AG09309 (cell line): ENCODE data around the gene TMEM89.

Source experiments
- DNase-seq: peaks from one replicate; pipeline ENCODE4 v3.0.0-alpha.2; 2010; ENCODE audit warnings: low read depth
- H3K4me3 ChIP-seq: 2 replicates; pipeline ENCODE4 v1.5.1; 2011; ENCODE audit warnings: mild to moderate bottlenecking, low read depth, low read length, moderate library complexity; ENCODE audit not compliant: control insufficient read depth
- TF ChIP-seq, protein P1 (sequence below): IDR thresholded peaks from 2 replicates; pipeline ENCODE4 v1.5.1; 2011; ENCODE audit warnings: mild to moderate bottlenecking, low read depth, low read length, inconsistent platforms; ENCODE audit not compliant: insufficient read depth, control insufficient read depth; ENCODE audit errors: missing control alignments

TMEM89 gene, protein sequence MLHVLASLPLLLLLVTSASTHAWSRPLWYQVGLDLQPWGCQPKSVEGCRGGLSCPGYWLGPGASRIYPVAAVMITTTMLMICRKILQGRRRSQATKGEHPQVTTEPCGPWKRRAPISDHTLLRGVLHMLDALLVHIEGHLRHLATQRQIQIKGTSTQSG

DNA sequence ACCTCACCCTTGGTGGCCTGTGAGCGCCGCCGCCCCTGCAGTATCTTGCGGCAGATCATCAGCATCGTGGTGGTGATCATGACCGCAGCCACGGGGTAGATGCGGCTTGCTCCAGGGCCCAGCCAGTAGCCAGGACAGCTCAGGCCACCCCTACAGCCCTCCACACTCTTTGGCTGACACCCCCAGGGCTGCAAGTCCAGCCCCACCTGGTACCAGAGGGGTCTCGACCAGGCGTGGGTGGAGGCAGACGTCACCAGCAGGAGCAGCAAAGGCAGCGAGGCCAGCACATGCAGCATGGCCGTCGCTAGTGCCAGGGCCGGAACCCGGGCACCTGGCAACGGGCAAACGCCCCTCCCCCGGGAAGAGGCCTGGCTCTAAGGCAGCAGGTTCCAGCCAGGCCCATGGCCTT lies at the start of gene TMEM89:
TSS of gene TMEM89 (minus strand) at position 309 of the 409 bp plus-strand sequence. CDS start at position 296, 13 bp downstream.
- TF ChIP-seq, protein P1, sequence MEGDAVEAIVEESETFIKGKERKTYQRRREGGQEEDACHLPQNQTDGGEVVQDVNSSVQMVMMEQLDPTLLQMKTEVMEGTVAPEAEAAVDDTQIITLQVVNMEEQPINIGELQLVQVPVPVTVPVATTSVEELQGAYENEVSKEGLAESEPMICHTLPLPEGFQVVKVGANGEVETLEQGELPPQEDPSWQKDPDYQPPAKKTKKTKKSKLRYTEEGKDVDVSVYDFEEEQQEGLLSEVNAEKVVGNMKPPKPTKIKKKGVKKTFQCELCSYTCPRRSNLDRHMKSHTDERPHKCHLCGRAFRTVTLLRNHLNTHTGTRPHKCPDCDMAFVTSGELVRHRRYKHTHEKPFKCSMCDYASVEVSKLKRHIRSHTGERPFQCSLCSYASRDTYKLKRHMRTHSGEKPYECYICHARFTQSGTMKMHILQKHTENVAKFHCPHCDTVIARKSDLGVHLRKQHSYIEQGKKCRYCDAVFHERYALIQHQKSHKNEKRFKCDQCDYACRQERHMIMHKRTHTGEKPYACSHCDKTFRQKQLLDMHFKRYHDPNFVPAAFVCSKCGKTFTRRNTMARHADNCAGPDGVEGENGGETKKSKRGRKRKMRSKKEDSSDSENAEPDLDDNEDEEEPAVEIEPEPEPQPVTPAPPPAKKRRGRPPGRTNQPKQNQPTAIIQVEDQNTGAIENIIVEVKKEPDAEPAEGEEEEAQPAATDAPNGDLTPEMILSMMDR = no peak
- no peak for DNase-seq
- H3K4me3 ChIP-seq = no peak within 1 kb of the TSS

DNA sequence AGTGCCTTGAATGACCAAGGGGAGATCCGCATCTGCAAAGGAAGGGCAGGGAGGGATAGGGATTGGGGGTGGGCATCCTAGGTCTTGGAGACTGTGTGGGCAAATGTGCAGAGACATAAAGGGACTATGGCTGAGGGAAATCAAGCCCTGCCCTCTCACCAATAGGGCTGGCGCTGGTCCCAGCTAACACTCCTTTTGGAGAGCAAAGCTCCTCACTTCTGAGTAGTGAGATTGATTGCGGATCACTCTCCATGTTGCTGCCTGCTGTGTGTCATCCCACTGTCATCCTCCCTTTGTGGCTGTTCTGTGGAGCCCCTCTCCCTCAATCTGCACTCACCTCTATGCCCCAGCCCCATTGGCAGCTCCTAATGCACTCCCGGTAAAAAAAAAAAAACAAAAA lies 43.4 kb upstream of the TMEM89 start:
- H3K4me3 ChIP-seq = no peak overlapping the region
- TF ChIP-seq, protein P1 = no peak
- no peak for DNase-seq

DNA sequence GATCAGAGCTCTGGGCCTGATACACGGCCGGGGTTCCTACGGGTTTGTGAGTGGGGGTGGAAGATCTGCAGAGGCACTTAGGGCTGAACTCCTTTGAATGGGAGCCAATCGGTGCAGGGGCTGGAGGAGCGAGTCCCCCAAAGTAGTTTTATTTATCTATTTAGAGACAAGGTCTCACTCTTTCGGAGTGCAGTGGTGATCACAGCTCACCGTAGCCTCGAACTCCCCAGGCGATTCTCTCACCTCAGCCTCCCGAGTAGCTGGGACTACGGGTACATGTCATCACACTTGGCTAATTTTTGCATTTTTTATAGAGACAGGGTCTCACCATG lies 42.7 kb upstream of the TMEM89 start:
- no peak for DNase-seq
- TF ChIP-seq, protein P1 = no peak
- H3K4me3 ChIP-seq = no peak overlapping the region; the same call in 1 of the 2 replicates

DNA sequence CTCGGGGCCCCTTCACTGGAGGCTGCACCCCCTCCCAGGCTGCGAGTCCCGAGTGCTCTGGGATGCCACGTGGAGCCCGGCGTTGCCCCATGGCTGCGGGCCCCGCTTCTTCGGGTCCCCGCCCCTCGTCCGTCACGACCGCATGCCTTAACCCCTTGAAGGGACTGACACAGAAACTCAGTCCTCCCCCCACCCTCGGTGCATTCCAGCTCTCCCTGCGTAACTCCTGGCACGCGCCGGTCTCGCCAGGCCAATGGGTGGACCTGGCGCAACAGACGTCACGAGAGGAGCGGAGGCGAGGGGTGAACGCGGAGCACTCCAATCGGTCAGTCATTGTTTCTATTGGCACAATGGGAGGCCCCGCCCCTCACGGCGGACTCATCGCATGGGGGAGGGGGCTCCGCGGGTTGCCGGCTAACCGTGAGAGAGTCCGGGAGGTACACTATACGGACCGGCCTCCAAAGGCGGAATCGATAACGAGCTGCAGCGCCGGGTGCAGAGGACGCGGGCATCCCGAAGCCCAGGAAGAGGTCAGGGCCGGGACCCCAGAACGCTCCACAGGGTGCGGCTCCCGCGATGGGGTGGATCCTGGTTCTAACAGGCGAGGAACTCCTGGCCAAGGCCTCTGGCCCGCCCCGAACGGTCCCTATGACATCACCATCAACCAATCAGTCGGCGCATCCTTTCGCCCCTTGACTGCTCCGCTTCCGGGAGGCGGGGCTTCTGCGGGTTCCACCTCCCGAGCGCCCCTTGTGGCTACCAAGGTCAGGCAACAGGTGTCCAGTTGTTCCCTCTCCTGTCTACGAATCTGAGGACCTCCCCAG lies 42.1 kb upstream of the TMEM89 start:
- TF ChIP-seq, protein P1 = peak; percentile 79
- H3K4me3 ChIP-seq = peak overlapping the region; percentile 52
- DNase-seq = peak; percentile 97

DNA sequence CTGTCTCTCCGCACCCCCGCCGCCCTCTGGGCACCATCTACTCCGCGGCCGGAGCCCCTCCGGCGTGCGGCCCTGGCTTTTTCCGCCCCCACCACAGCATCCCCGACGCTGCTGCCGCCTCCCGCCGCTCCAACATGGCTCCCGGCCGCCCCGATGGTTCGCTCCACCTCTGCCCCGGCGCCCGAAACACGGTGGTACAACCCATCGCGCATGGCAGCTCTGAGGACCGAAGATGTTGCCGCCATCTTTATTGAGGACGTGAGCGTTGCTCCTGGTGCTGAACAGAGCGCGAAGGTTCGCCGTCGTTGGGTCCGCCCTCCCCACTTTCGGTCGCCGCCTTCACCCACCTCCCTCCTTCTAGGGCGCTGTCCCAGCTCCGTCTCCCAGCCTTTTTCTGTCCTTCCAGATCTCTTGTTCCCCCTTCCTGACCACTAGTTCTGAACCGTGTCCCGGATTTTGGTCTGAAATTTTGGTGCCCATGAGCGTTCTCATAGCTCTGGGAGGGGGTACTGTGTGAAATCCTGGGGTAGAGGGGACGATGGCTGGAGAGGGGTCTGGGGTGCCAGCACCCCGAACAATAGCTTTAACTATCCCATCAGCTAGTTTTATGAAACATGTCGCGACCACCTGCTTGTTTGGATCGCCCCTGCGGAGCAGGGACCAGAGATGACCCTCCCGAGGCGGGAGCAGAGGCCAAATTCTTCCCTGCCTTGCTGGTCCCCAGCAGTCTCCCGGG lies 41.4 kb upstream of the TMEM89 start, which contains the start of gene CELSR3:
TSS of gene CELSR3 (minus strand) at position 134 of the 736 bp plus-strand sequence. CDS start 252 bp downstream, outside the sequence.
- peak; percentile 76 for DNase-seq
- TF ChIP-seq, protein P1 = no peak
- peak within 1 kb of the TSS; percentile 52 for H3K4me3 ChIP-seq

DNA sequence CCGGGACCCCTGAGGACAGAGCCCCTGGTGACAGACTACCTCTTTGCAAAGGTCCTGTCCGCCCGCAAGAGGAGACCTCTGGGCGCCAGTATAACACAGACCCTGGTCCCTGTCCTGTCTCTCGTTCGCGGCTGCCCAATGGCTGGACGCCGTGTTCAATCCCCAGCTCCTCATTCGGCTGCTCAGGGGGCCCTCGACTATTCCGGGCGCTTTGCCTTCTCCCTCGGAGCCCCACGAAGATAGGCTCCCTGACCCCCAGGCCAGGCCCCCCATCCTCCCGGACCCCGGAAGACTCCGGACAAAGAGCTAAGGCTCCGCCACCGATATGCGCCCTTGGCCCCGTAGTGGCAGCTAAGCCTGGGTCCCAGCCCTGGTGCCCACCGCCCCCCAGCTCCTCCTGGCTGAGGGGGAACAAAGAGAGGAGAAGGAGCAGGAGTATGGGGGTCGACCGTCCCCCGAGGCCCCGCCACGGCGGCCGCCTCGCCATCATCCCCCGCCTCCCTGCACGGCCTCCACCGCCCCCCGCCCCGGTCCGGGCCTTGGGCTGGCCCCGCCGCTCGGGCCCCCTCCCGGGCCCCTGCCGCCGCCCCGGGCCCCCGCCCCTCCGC lies 40.7 kb upstream of the TMEM89 start:
- peak overlapping the region; percentile 52 for H3K4me3 ChIP-seq
- no peak for DNase-seq
- TF ChIP-seq, protein P1 = no peak
